GM13976 (cell line): ENCODE measurements around the gene LCN6.
A peak's percentile ranks its signal among the peaks of the same experiment; 100 is the strongest.

Experiments used
- DNase-seq: peaks from one replicate; pipeline ENCODE4 v3.0.0; 2012; ENCODE audit warnings: low spot score
- CTCF ChIP-seq: IDR thresholded peaks from 2 replicates; pipeline ENCODE4 v1.5.1; 2012; ENCODE audit warnings: borderline replicate concordance, mild to moderate bottlenecking; ENCODE audit not compliant: insufficient read depth; ENCODE audit errors: extremely low read depth, missing control alignments, control extremely low read depth
- in situ Hi-C: fragments of 300-500 bp; cut with MboI; formaldehyde crosslinking; loops from one replicate; pipeline ENCODE4 v1.12.0; 2022; ENCODE audit warnings: low sequenced_read_pairs, mixed read lengths, inconsistent platforms; ENCODE audit not compliant: unreplicated experiment

Gene LCN6

GRCh38 chr9:136695435-136695895 lies 52.9 kb downstream of the LCN6 start:
- no peak for TF ChIP-seq CTCF
- no peak for DNase-seq

GRCh38 chr9:136694872-136695247 lies 53.5 kb downstream of the LCN6 start:
- no peak for TF ChIP-seq CTCF
- in situ Hi-C loops, result no loop called here
- no peak for DNase-seq

More at GRCh38 chr9:136695435-136695895, 52.9 kb downstream of the LCN6 start:
- in situ Hi-C loops, result no loop called here

GRCh38 chr9:136694163-136694871 lies 54.0 kb downstream of the LCN6 start:
- DNase-seq, result peak; percentile 82
- in situ Hi-C loops, result no loop called here
- TF ChIP-seq CTCF, result peak; percentile 53
